K562 (cell line): ENCODE measurements around the gene MCM7. TPM values are rescaled to one million over a fixed set of nuclear protein-coding genes. Genes with fewer than 3 reads are reported as not detected.
"Not testable (repeated sequence)": the region's sequence is repeated elsewhere in the genome, so short reads cannot be mapped to it uniquely, and the experiment has no call there.

Source experiments
- ATAC-seq: fragments of 200-7000 bp; cut with Tn5 transposase; 3 replicates; pipeline ENCODE4 v1.9.1; 2020; ENCODE audit warnings: moderate library complexity
- BruUV-seq: library from RNA; stranded (reverse); fragments of 400-500 nt; replicated peaks from 2 replicates; lab custom pipeline; 2021; lab: Mats Ljungman, UMichigan
- CTCF ChIA-PET: fragments of 300-600 bp; formaldehyde crosslinking; extraction: SDS; loops from one replicate; lab custom pipeline; 2021; ENCODE audit warnings: low intra/inter-chr PET ratio; lab: Yijun Ruan, JAX
- POLR2A ChIA-PET: fragments of 300-600, 350-650 bp; sonication (Branson Sonifier 250); formaldehyde crosslinking; extraction: SDS; loops from one replicate; lab custom pipeline; 2021; ENCODE audit warnings: antibody characterized with exemption, inconsistent platforms; lab: Yijun Ruan, JAX
- DNase-seq, 4 experiments: peaks; one replicate each; pipeline versions ENCODE4 v3.0.0 to v3.0.0-alpha.2; 2011 to 2018; ENCODE audit warnings: low spot score in 3 of 4, mixed read lengths in 3 of 4; ENCODE audit errors: extremely low read depth in 1 of 4
- FAIRE-seq: peaks from 2 replicates; lab custom pipeline; 2011; peaks lifted over from hg19 to GRCh38; lab: Jason Lieb, UNC
- H2AFZ ChIP-seq: 2 replicates; pipeline ENCODE4 v1.6.0; 2011; ENCODE audit warnings: low read depth, low read length, control low read depth, inconsistent platforms
- H3K27ac ChIP-seq: fragments of 200-600 bp; 3 replicates; pipeline ENCODE4 v1.8.0; 2011; ENCODE audit warnings: low read depth, mild to moderate bottlenecking, control low read depth, inconsistent platforms, low read length, moderate library complexity, mixed read lengths; ENCODE audit errors: extremely low read depth
- H3K27me3 ChIP-seq, 2 experiments: fragments of 300-600 bp in 1 of 2; 2 replicates in 1 of 2; 3 replicates in 1 of 2; pipeline versions ENCODE4 v1.6.0 to v1.8.0; 2011; ENCODE audit warnings: inconsistent platforms in 2 of 2, low read length in 2 of 2, mild to moderate bottlenecking in 1 of 2, mixed read lengths in 1 of 2, moderate library complexity in 1 of 2; ENCODE audit not compliant: control insufficient read depth in 2 of 2, insufficient read depth in 2 of 2
- H3K36me3 ChIP-seq: fragments of 300-600 bp; 3 replicates; pipeline ENCODE4 v1.8.0; 2011; ENCODE audit warnings: mild to moderate bottlenecking, low read length, inconsistent platforms; ENCODE audit not compliant: control insufficient read depth, insufficient read depth
- H3K4me1 ChIP-seq, 2 experiments: fragments of 200-600 bp in 1 of 2; replicated peaks in 1 of 2; 2 replicates in 1 of 2; 3 replicates in 1 of 2; pipeline versions ENCODE4 v1.5.1 to v1.8.0; 2011; ENCODE audit warnings: inconsistent platforms in 2 of 2, low read length in 2 of 2, mild to moderate bottlenecking in 1 of 2, mixed read lengths in 1 of 2, moderate library complexity in 1 of 2; ENCODE audit not compliant: control insufficient read depth in 2 of 2, insufficient read depth in 2 of 2
- H3K4me2 ChIP-seq: 2 replicates; pipeline ENCODE4 v1.6.1; 2011; ENCODE audit warnings: low read length, control low read depth, inconsistent platforms, mixed read lengths; ENCODE audit not compliant: insufficient read depth
- H3K4me3 ChIP-seq: fragments of 200-600 bp; sonication (generic), shearing (Covaris generic); 2 replicates; pipeline ENCODE4 v1.5.1; 2016; ENCODE audit warnings: control low read depth, inconsistent platforms
- H3K79me2 ChIP-seq: fragments of 200-600 bp; 3 replicates; pipeline ENCODE4 v1.8.0; 2011; ENCODE audit warnings: low read length, inconsistent platforms; ENCODE audit not compliant: control insufficient read depth, insufficient read depth
- H3K9ac ChIP-seq, 2 experiments: 2 replicates each; pipeline versions ENCODE4 v1.6.0 to v1.6.1; 2011; ENCODE audit warnings: low read depth in 2 of 2, low read length in 2 of 2, control low read depth in 1 of 2, inconsistent platforms in 1 of 2, mild to moderate bottlenecking in 1 of 2, mixed read lengths in 1 of 2; ENCODE audit not compliant: insufficient read depth in 1 of 2
- H3K9me1 ChIP-seq: one replicate; pipeline ENCODE4 v1.6.0; 2011; ENCODE audit warnings: inconsistent platforms, mild to moderate bottlenecking, low read length, moderate library complexity; ENCODE audit not compliant: control insufficient read depth, insufficient read depth
- H3K9me3 ChIP-seq: replicated peaks from 2 replicates; pipeline ENCODE4 v1.5.1; 2011; ENCODE audit warnings: low read depth, low read length, inconsistent platforms; ENCODE audit not compliant: control insufficient read depth, insufficient read depth
- H4K20me1 ChIP-seq: replicated peaks from 2 replicates; pipeline ENCODE4 v1.6.1; 2011; ENCODE audit warnings: low read length, inconsistent platforms, mixed read lengths; ENCODE audit not compliant: control insufficient read depth, insufficient read depth
- ARID1B ChIP-seq: fragments of 450-650 bp; IDR thresholded peaks from 2 replicates; pipeline ENCODE4 v1.6.1; 2016; ENCODE audit warnings: antibody characterized with exemption, mild to moderate bottlenecking, inconsistent platforms
- CBFA2T2 ChIP-seq: fragments of 450-650 bp; conservative IDR thresholded peaks from 2 replicates; pipeline ENCODE4 v1.6.1; 2017; ENCODE audit warnings: mild to moderate bottlenecking
- CBFA2T3 ChIP-seq: fragments of 450-650 bp; IDR thresholded peaks from 2 replicates; pipeline ENCODE4 v1.6.1; 2017
- CEBPB ChIP-seq: fragments of 450-650 bp; IDR thresholded peaks from 2 replicates; pipeline ENCODE4 v1.6.1; 2016; ENCODE audit warnings: missing genetic modification characterization, missing compliant biosample characterization
- CEBPG ChIP-seq, 3 experiments: fragments of 200-800 bp in 1 of 3; sonication (Bioruptor generic) in 1 of 3; sonication (generic) in 1 of 3; formaldehyde crosslinking in 1 of 3; IDR thresholded peaks in 2 of 3; conservative IDR thresholded peaks in 1 of 3; 2 replicates each; pipeline versions ENCODE4 v1.6.1 to v1.8.0; 2016 to 2022; ENCODE audit warnings: missing compliant biosample characterization in 2 of 3, missing genetic modification characterization in 2 of 3, mild to moderate bottlenecking in 1 of 3, missing genetic modification reagents in 1 of 3
- DPF2 ChIP-seq: fragments of 450-650 bp; IDR thresholded peaks from 2 replicates; pipeline ENCODE4 v1.6.1; 2016
- FOSL1 ChIP-seq: fragments of 200-800 bp; sonication (Bioruptor generic); conservative IDR thresholded peaks from 2 replicates; pipeline ENCODE4 v1.6.1; 2016; ENCODE audit warnings: missing genetic modification characterization, missing compliant biosample characterization
- KDM1A ChIP-seq, 2 experiments: fragments of 450-650 bp; IDR thresholded peaks; 2 replicates each; pipeline ENCODE4 v1.6.1; 2016; ENCODE audit warnings: mild to moderate bottlenecking in 2 of 2
- RCOR1 ChIP-seq, 2 experiments: IDR thresholded peaks; 2 replicates each; pipeline ENCODE4 v1.6.1; 2012; ENCODE audit warnings: low read depth in 2 of 2, low read length in 2 of 2, borderline replicate concordance in 1 of 2, improper control_type of control experiment in 1 of 2
- TAL1 ChIP-seq: fragments of 450-650 bp; IDR thresholded peaks from 2 replicates; pipeline ENCODE4 v1.6.1; 2016; ENCODE audit warnings: mild to moderate bottlenecking
- TEAD4 ChIP-seq, 2 experiments: sonication (generic) in 1 of 2; formaldehyde crosslinking in 1 of 2; IDR thresholded peaks; 2 replicates each; pipeline versions ENCODE4 v1.6.1 to v1.8.0; 2012 to 2022; ENCODE audit warnings: borderline replicate concordance in 1 of 2, inconsistent platforms in 1 of 2, low read length in 1 of 2, mild to moderate bottlenecking in 1 of 2, missing genetic modification reagents in 1 of 2
- TRIM24 ChIP-seq, 2 experiments: fragments of 450-650 bp; IDR thresholded peaks; 2 replicates each; pipeline ENCODE4 v1.6.1; 2016
- WGBS: fragments of 100-300 bp; shearing (Covaris generic); methylation state at CpG from one replicate; pipeline ENCODE4 v1.1.6; 2016; ENCODE audit warnings: low coverage, mixed read lengths; ENCODE audit not compliant: insufficient coverage; ENCODE audit errors: missing lambda C conversion rate; 5-methylcytosine and 5-hydroxymethylcytosine counted together
- in situ Hi-C: fragments of 300-500 bp; cut with MboI; formaldehyde crosslinking; loops from 4 replicates; pipeline ENCODE4 v1.15.0; 2018; ENCODE audit warnings: inconsistent platforms, mixed read lengths
- intact Hi-C: fragments of 100-400 bp; cut with micrococcal nuclease; formaldehyde crosslinking; loops from 2 replicates; pipeline ENCODE4 v1.14.2; 2022
- polyA plus RNA-seq, 8 experiments: library from polyadenylated mRNA; depleted of rRNA in 4 of 8; stranded (reverse) in 5 of 8; unstranded in 3 of 8; fragments of >200 nt; fragmentation: Nextera tagmentation in 2 of 8; fragmentation: Illumina TruSeq in 1 of 8; extraction: Ambion mirVana in 2 of 8; extraction: Trizol in 1 of 8; gene quantifications; 2 replicates each; pipeline versions ENCODE4 v1.2.1 to v1.2.3, GENCODE V29; 2011 to 2014; ENCODE audit warnings: inconsistent platforms in 1 of 8, missing spikeins in 1 of 8
- total RNA-seq, 7 experiments: library from RNA; depleted of rRNA in 6 of 7; stranded (reverse); fragments of >200 nt in 6 of 7; fragmentation: Illumina TruSeq in 2 of 7; extraction: Trizol in 2 of 7; gene quantifications; 2 replicates each; pipeline versions ENCODE4 v1.2.1 to v1.2.3, GENCODE V29; 2011 to 2021; ENCODE audit warnings: low replicate concordance in 1 of 7

The MCM7 gene
- total and polyA plus RNA-seq, 9 of the 15 experiments (the other 6 are each of a cell fraction or from before 2014, with no cell fraction given): 329 to 856 (median 437) TPM

DNA sequence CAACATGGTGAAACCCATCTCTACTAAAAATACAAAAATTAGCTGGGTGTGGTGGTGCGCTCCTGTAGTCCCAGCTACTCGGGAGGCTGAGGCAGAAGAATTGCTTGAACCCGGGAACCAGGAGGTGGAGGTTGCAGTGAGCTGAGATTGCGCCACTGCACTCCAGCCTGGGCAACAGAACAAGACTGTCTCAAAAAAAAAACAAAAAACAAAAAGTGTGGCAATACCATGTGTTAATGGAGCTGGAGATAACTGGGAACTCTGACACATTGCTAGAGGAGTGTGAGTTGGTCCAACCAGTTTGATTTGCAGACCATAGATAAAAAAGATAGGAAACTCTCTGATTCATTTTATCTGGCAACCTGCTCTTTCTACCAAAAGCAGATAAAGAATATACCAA, 45.2 kb upstream of the MCM7 start:
- TF ChIP-seq TRIM24 (IDR thresholded peaks at IDR 0.05) (peak; percentile 24 to 39; a peak in 1 of 4 replicates), ARID1B (peak; percentile 36), CEBPG (CRISPR knock-in tag; IDR thresholded peaks at IDR 0.05) (peak; percentile 36; the same call in 1 of the 2 replicates), CEBPG (tag; conservative IDR thresholded peaks at IDR 0.05 in 1 of 2, IDR thresholded peaks at IDR 0.05 in 1 of 2) (peak; percentile 34 to 84; a peak in 3 of 4 replicates), CBFA2T3 (peak; percentile 67), DPF2 (peak; percentile 36; the same call in 1 of the 2 replicates), CEBPB (peak; percentile 85), TEAD4 (IDR thresholded peaks at IDR 0.05; ENCODE audit: low read length) (0 out of 2 replicates have a peak, but pooled peaks have one; percentile 23), RCOR1 (IDR thresholded peaks at IDR 0.05; ENCODE audit: borderline replicate concordance in 1 of 2, low read depth in 2 of 2, low read length in 2 of 2) (peak in 1 of 2 experiments; percentile 34; a peak in 1 of 4 replicates), TAL1 (peak; percentile 6; the same call in 1 of the 2 replicates), CBFA2T2 (peak; percentile 40; the same call in 1 of the 2 replicates), KDM1A (IDR thresholded peaks at IDR 0.05) (peak in 1 of 2 experiments; percentile 44; a peak in 1 of 4 replicates), FOSL1 (tag) (peak; percentile 73)
- H3K9me1 ChIP-seq; H3K27me3 ChIP-seq; intact Hi-C loops; H3K9ac ChIP-seq; H4K20me1 ChIP-seq; DNase-seq; H3K4me3 ChIP-seq; BruUV-seq; H3K9me3 ChIP-seq; FAIRE-seq; ATAC-seq; in situ Hi-C loops; H3K4me2 ChIP-seq; H2AFZ ChIP-seq; H3K27ac ChIP-seq; H3K36me3 ChIP-seq; TF ChIP-seq TEAD4 (CRISPR knock-in tag; IDR thresholded peaks at IDR 0.05; ENCODE audit: borderline replicate concordance): not testable (repeated sequence)
- WGBS: 66% methylated on average over 4 of the region's 4 CpGs
- ChIA-PET CTCF (interaction anchor here (0.6 kb wide), 1 partner anchor 232 kb away, joined by 4 read pairs; no protein-coding TSS in a partner anchor), POLR2A (interaction anchor here (0.7 to 1.8 kb wide), 2 partner anchors 13 to 189 kb away, joined by 3 read pairs; no protein-coding TSS in a partner anchor)
- peaks cover 18% of the 10 kb centered on the region for H3K79me2 ChIP-seq
- H3K4me1 ChIP-seq: peaks cover 5 to 22% of the 10 kb centered on the region in 2 experiments; a peak in 4 of 5 replicates
